ENCODE measurements around the gene SEMA7A.
A peak's percentile ranks its signal among the peaks of the same experiment; 100 is the strongest.

SEMA7A gene

DNA sequence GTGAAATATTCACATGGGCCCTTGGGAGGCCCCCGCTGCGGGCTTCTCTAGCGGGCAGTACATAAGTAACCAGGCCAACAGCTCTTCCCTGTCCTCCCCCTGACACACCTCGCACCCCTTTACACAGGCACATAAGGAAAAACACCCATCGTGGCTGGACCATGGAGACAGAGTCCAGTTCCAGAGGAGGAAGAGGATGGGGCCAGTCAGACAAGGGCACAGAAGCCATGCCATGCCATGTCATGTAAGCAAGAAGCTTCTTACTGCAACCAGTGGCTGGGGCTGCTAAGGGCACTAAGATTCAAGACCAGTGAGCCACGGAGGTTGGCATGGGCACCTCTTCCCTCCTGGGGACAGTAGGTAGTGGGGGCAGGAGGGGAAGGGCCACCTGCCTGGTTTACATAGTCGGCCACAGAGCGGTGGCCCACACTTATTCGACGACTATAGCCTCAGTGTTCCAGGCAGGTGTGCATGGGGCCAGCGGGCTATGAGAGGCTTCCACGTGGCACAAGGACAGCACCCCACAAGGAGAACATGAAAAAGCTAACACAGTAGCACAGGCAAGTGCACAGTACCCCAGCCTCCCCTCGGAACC is 60.6 kb downstream of the SEMA7A start:
- Histone ChIP-seq H3K27me3 (ENCODE audit: low read depth, low read length) (no peaks in the 10 kb centered on the region), H3K79me2 (ENCODE audit: low read length) (no peaks in the 10 kb centered on the region), H3K9me3 (ENCODE audit: insufficient read depth, low read length) (no peaks in the 10 kb centered on the region), H3K4me2 (ENCODE audit: low read length) (peak overlapping the region; percentile 93), H3K36me3 (replicated peaks; ENCODE audit: low read depth, low read length) (no peaks in the 10 kb centered on the region), H3K4me3 (ENCODE audit: low read length) (peak overlapping the region; percentile 84), H3K4me1 (ENCODE audit: low read length) (peaks cover 41% of the 10 kb centered on the region), H3K27ac (ENCODE audit: low read length) (no peak overlapping the region), H3K9ac (ENCODE audit: low read length) (peak overlapping the region; percentile 65; the same call in 1 of the 2 replicates), H2AFZ (ENCODE audit: low read depth, low read length) (peak overlapping the region; percentile 71; the same call in 1 of the 2 replicates), H4K20me1 (ENCODE audit: insufficient read depth, low read length) (no peaks in the 10 kb centered on the region)
- TF ChIP-seq, protein P1, sequence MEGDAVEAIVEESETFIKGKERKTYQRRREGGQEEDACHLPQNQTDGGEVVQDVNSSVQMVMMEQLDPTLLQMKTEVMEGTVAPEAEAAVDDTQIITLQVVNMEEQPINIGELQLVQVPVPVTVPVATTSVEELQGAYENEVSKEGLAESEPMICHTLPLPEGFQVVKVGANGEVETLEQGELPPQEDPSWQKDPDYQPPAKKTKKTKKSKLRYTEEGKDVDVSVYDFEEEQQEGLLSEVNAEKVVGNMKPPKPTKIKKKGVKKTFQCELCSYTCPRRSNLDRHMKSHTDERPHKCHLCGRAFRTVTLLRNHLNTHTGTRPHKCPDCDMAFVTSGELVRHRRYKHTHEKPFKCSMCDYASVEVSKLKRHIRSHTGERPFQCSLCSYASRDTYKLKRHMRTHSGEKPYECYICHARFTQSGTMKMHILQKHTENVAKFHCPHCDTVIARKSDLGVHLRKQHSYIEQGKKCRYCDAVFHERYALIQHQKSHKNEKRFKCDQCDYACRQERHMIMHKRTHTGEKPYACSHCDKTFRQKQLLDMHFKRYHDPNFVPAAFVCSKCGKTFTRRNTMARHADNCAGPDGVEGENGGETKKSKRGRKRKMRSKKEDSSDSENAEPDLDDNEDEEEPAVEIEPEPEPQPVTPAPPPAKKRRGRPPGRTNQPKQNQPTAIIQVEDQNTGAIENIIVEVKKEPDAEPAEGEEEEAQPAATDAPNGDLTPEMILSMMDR (IDR thresholded peaks at IDR 0.05; ENCODE audit: low read depth, low read length), result no peak
- TF ChIP-seq EZH2phosphoT487 (IDR thresholded peaks at IDR 0.05; ENCODE audit: low read depth), result no peak

DNA sequence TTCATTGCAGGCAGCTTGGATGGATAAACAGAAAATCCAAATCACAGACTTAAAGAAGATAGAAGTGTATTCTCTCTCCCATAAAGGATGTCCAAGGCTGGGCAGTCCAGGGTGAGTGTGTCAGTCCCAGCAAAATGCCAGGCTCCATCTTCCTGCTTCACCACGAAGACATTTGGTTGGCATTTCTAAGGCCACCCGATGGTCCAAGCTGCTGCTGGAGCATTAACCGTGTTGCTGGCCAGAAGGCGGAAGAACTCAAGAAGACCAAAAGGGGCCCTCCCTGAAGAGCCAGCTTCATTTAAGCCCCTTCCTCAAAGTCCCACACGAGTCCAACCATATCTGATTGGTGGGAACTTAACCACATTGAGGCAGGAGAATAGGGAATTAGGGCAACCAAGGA is 63.3 kb downstream of the SEMA7A start:
- Histone ChIP-seq H3K27me3 (ENCODE audit: low read depth, low read length) (peaks cover under 1% of the 10 kb centered on the region; the same call in 1 of the 2 replicates), H3K4me1 (ENCODE audit: low read length) (peaks cover 19% of the 10 kb centered on the region), H4K20me1 (ENCODE audit: insufficient read depth, low read length) (no peaks in the 10 kb centered on the region), H3K4me2 (ENCODE audit: low read length) (no peak overlapping the region), H3K79me2 (ENCODE audit: low read length) (no peaks in the 10 kb centered on the region), H3K9ac (ENCODE audit: low read length) (no peak overlapping the region), H2AFZ (ENCODE audit: low read depth, low read length) (no peak overlapping the region), H3K36me3 (replicated peaks; ENCODE audit: low read depth, low read length) (no peaks in the 10 kb centered on the region), H3K4me3 (ENCODE audit: low read length) (no peak overlapping the region), H3K9me3 (ENCODE audit: insufficient read depth, low read length) (no peaks in the 10 kb centered on the region), H3K27ac (ENCODE audit: low read length) (no peak overlapping the region)
- TF ChIP-seq, protein P1 (IDR thresholded peaks at IDR 0.05; ENCODE audit: low read depth, low read length), result no peak
- no peak for TF ChIP-seq EZH2phosphoT487 (IDR thresholded peaks at IDR 0.05; ENCODE audit: low read depth)

DNA sequence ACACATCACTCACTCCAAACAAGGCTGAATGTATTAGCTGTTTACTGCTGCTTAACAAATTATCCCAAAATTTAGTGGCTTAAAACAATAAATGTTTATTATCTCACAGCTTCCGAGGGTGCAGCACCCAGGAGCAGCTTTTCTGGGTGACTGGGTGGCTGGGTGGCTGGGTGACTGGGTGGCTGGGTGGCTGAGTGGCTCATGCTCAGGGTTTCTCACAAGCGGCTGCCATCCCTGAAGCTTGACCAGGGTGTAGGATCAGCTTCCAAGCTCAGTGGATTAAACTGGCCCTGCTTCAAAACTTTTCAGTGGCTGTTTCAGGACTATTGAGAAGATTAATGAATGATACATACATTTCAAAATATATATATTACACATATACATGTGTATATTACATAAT is 64.0 kb downstream of the SEMA7A start:
- no peak overlapping the region for H3K9ac ChIP-seq (ENCODE audit: low read length)
- H3K27me3 ChIP-seq (ENCODE audit: low read depth, low read length), result peaks cover 6% of the 10 kb centered on the region
- H3K4me2 ChIP-seq (ENCODE audit: low read length), result no peak overlapping the region
- H3K4me3 ChIP-seq (ENCODE audit: low read length), result no peak overlapping the region
- no peaks in the 10 kb centered on the region for H3K79me2 ChIP-seq (ENCODE audit: low read length)
- H4K20me1 ChIP-seq (ENCODE audit: insufficient read depth, low read length), result no peaks in the 10 kb centered on the region
- no peak overlapping the region for H3K27ac ChIP-seq (ENCODE audit: low read length)
- TF ChIP-seq EZH2phosphoT487 (IDR thresholded peaks at IDR 0.05; ENCODE audit: low read depth), result no peak
- TF ChIP-seq, protein P1 (IDR thresholded peaks at IDR 0.05; ENCODE audit: low read depth, low read length), result no peak
- no peaks in the 10 kb centered on the region for H3K9me3 ChIP-seq (ENCODE audit: insufficient read depth, low read length)
- peaks cover 18% of the 10 kb centered on the region for H3K4me1 ChIP-seq (ENCODE audit: low read length)
- H3K36me3 ChIP-seq (replicated peaks; ENCODE audit: low read depth, low read length), result no peaks in the 10 kb centered on the region
- no peak overlapping the region for H2AFZ ChIP-seq (ENCODE audit: low read depth, low read length)

DNA sequence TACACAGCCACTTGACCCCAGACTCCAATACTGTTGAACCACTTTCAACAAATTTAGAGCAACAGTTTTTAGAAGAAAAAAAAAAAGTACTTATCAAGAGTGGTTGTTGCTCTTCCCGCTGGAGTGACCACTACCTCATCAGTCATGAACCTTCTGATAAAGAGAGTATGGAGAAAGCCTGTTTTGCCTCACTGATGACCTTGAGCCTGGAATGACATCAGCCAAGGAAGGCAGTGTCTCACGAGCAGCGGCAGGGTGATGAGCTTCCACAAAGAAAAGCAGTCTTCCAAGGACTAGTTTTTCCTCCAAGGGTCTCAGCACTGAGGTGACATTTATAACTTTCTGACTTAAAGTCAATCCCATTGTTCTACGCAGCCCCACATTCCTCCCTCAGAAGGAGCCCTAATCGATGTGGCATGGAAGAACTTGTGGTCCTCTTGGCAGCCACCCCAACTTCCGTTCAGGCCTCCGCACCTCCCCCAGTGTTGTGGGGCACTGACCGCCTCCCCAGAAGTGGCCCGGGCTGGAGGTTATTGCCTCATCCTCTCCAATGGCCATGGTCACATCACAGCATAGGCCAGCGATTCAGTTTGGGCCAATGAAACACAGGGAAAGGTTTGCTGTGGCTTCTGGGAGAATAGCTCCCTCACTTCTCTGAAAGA is 64.5 kb downstream of the SEMA7A start:
- TF ChIP-seq EZH2phosphoT487 (IDR thresholded peaks at IDR 0.05; ENCODE audit: low read depth), result no peak
- TF ChIP-seq, protein P1 (IDR thresholded peaks at IDR 0.05; ENCODE audit: low read depth, low read length), result no peak
- Histone ChIP-seq H4K20me1 (ENCODE audit: insufficient read depth, low read length) (no peaks in the 10 kb centered on the region), H3K4me2 (ENCODE audit: low read length) (no peak overlapping the region), H3K4me1 (ENCODE audit: low read length) (peaks cover 15% of the 10 kb centered on the region), H3K9me3 (ENCODE audit: insufficient read depth, low read length) (no peaks in the 10 kb centered on the region), H3K27ac (ENCODE audit: low read length) (no peak overlapping the region), H3K4me3 (ENCODE audit: low read length) (no peak overlapping the region), H3K79me2 (ENCODE audit: low read length) (no peaks in the 10 kb centered on the region), H3K9ac (ENCODE audit: low read length) (no peak overlapping the region), H3K36me3 (replicated peaks; ENCODE audit: low read depth, low read length) (no peaks in the 10 kb centered on the region), H3K27me3 (ENCODE audit: low read depth, low read length) (peaks cover 6% of the 10 kb centered on the region), H2AFZ (ENCODE audit: low read depth, low read length) (no peak overlapping the region)

Data from OCI-LY3 (cell line).